Mammary epithelial cell (primary cell): ENCODE data around the gene TPST1.
"Not testable (repeated sequence)": the region's sequence is repeated elsewhere in the genome, so short reads cannot be mapped to it uniquely, and the experiment has no call there.

Experiments
- EZH2 ChIP-seq: IDR thresholded peaks from 2 replicates; pipeline ENCODE4 v1.6.1; 2012; ENCODE audit warnings: low read length, inconsistent platforms, borderline replicate concordance
- TF ChIP-seq, protein P1 (sequence below), 2 donors: IDR thresholded peaks in 1 of 2; conservative IDR thresholded peaks in 1 of 2; 2 replicates each; pipeline ENCODE4 v1.5.1; 2011 to 2012; ENCODE audit warnings: inconsistent platforms in 2 of 2, low read length in 2 of 2, mild to moderate bottlenecking in 2 of 2, control low read depth in 1 of 2, low read depth in 1 of 2; ENCODE audit not compliant: insufficient read depth in 1 of 2; ENCODE audit errors: extremely low read depth in 1 of 2

GRCh38 chr7:66401932-66402331 lies 196.8 kb downstream of the TPST1 start:
- TF ChIP-seq, protein P1, sequence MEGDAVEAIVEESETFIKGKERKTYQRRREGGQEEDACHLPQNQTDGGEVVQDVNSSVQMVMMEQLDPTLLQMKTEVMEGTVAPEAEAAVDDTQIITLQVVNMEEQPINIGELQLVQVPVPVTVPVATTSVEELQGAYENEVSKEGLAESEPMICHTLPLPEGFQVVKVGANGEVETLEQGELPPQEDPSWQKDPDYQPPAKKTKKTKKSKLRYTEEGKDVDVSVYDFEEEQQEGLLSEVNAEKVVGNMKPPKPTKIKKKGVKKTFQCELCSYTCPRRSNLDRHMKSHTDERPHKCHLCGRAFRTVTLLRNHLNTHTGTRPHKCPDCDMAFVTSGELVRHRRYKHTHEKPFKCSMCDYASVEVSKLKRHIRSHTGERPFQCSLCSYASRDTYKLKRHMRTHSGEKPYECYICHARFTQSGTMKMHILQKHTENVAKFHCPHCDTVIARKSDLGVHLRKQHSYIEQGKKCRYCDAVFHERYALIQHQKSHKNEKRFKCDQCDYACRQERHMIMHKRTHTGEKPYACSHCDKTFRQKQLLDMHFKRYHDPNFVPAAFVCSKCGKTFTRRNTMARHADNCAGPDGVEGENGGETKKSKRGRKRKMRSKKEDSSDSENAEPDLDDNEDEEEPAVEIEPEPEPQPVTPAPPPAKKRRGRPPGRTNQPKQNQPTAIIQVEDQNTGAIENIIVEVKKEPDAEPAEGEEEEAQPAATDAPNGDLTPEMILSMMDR (conservative IDR thresholded peaks at IDR 0.05 in 1 of 2, IDR thresholded peaks at IDR 0.05 in 1 of 2; ENCODE audit: extremely low read depth in 1 of 2, insufficient read depth in 1 of 2, low read depth in 1 of 2, low read length in 2 of 2) = not testable (repeated sequence)
- TF ChIP-seq EZH2 = not testable (repeated sequence)
